Activated CD8-positive, alpha-beta T cell treated with anti-CD3 and anti-CD28 coated beads for 36 hours (primary cell): ENCODE data around the gene MMP28. TPM values are rescaled to one million over a fixed set of nuclear protein-coding genes. Genes with fewer than 3 reads are reported as not detected.

Experiments used
- ATAC-seq: fragments of 200-7000 bp; cut with Tn5 transposase; one replicate; pipeline ENCODE4 v1.10.0; 2021; ENCODE audit warnings: mild to moderate bottlenecking, moderate library complexity
- CTCF ChIA-PET: fragments of 350-600 bp; sonication (Branson Sonifier 250); formaldehyde crosslinking; loops from one replicate; lab custom pipeline; 2021; ENCODE audit warnings: antibody characterized with exemption; lab: Charles Lee
- POLR2A ChIA-PET: fragments of 350-600 bp; sonication (Branson Sonifier 250); formaldehyde crosslinking; loops from one replicate; lab custom pipeline; 2021; ENCODE audit warnings: antibody characterized with exemption; lab: Charles Lee
- DNase-seq: peaks from one replicate; pipeline ENCODE4 v3.0.0-alpha.2; 2020
- H3K27ac Mint-ChIP-seq: one replicate; pipeline ENCODE4 v1.8.0; 2021; ENCODE audit warnings: mild to moderate bottlenecking, mixed read lengths
- H3K27me3 Mint-ChIP-seq: one replicate; pipeline ENCODE4 v1.8.0; 2021; ENCODE audit warnings: mixed read lengths
- H3K36me3 Mint-ChIP-seq: one replicate; pipeline ENCODE4 v1.8.0; 2021; ENCODE audit warnings: low read depth, mixed read lengths
- H3K4me1 Mint-ChIP-seq: one replicate; pipeline ENCODE4 v1.8.0; 2021; ENCODE audit warnings: low read depth, mixed read lengths
- H3K4me3 Mint-ChIP-seq: one replicate; pipeline ENCODE4 v1.8.0; 2021; ENCODE audit warnings: mild to moderate bottlenecking, moderate library complexity, mixed read lengths
- H3K9me3 Mint-ChIP-seq: one replicate; pipeline ENCODE4 v1.8.0; 2021; ENCODE audit warnings: mixed read lengths
- CTCF ChIP-seq: fragments of 200-600 bp; IDR thresholded peaks from one replicate; pipeline ENCODE4 v1.8.0; 2022; ENCODE audit warnings: antibody characterized with exemption, mild to moderate bottlenecking
- intact Hi-C: fragments of 100-400 bp; cut with micrococcal nuclease; formaldehyde crosslinking; loops from one replicate; pipeline ENCODE4 v1.10.0; 2022
- total RNA-seq, 2 experiments: library from RNA; stranded (reverse); gene quantifications; one replicate each; pipeline ENCODE4 v1.2.3, GENCODE V29; 2021

MMP28 gene
- total RNA-seq, 2 experiments from 2014 or later = 0.41 TPM; not detected in 1

- Mint-ChIP-seq H3K27ac (no peak overlapping the region), H3K36me3 (no peaks in the 10 kb centered on the region), H3K4me3 (no peak overlapping the region), H3K9me3 (no peaks in the 10 kb centered on the region), H3K27me3 (peaks cover 6% of the 10 kb centered on the region), H3K4me1 (no peaks in the 10 kb centered on the region)
- intact Hi-C loops = no loop called here
- CTCF ChIA-PET = interaction anchor here (1.0 to 2.9 kb wide), 4 partner anchors 11 to 25 kb away, joined by 3 to 16 read pairs (median 8); no protein-coding TSS in a partner anchor
- DNase-seq (no peak), ATAC-seq (no peak)
- POLR2A ChIA-PET = interaction anchor here (1.8 kb wide), 1 partner anchor 15 kb away, joined by 5 read pairs; no protein-coding TSS in a partner anchor
- TF ChIP-seq CTCF = no peak
Observed at GRCh38 chr17:35778641-35779196, 16.7 kb downstream of the MMP28 start.

GRCh38 chr17:35775583-35775982 is 19.9 kb downstream of the MMP28 start:
- POLR2A ChIA-PET = interaction anchor here (0.6 to 0.7 kb wide), 3 partner anchors 11 to 34 kb away, joined by 3 to 5 read pairs (median 3); partner anchors contain the start of gene TAF15
- intact Hi-C loops = no loop called here

GRCh38 chr17:35775039-35775438 is 20.4 kb downstream of the MMP28 start:
- Mint-ChIP-seq H3K4me1 (no peaks in the 10 kb centered on the region), H3K9me3 (no peaks in the 10 kb centered on the region), H3K27me3 (peaks cover 6% of the 10 kb centered on the region), H3K36me3 (no peaks in the 10 kb centered on the region), H3K4me3 (no peak overlapping the region), H3K27ac (no peak overlapping the region)
- ChIA-PET CTCF (interaction anchor here (3.0 kb wide), 1 partner anchor 11 kb away, joined by 15 read pairs; no protein-coding TSS in a partner anchor), POLR2A (interaction anchor here (0.6 to 0.7 kb wide), 4 partner anchors 11 to 35 kb away, joined by 3 to 5 read pairs (median 3); partner anchors contain the start of gene TAF15)
- DNase-seq (no peak), ATAC-seq (no peak)
- intact Hi-C loops = no loop called here
- no peak for TF ChIP-seq CTCF

More at GRCh38 chr17:35775583-35775982, 19.9 kb downstream of the MMP28 start:
- H3K4me1 Mint-ChIP-seq = no peaks in the 10 kb centered on the region
- H3K36me3 Mint-ChIP-seq = no peaks in the 10 kb centered on the region
- peaks cover 6% of the 10 kb centered on the region for H3K27me3 Mint-ChIP-seq
- DNase-seq (no peak), ATAC-seq (no peak)
- no peak overlapping the region for H3K27ac Mint-ChIP-seq
- no peaks in the 10 kb centered on the region for H3K9me3 Mint-ChIP-seq
- no peak for TF ChIP-seq CTCF
- CTCF ChIA-PET = interaction anchor here (3.0 kb wide), 1 partner anchor 11 kb away, joined by 15 read pairs; no protein-coding TSS in a partner anchor
- H3K4me3 Mint-ChIP-seq = no peak overlapping the region

GRCh38 chr17:35774499-35774898 is 20.9 kb downstream of the MMP28 start:
- ChIA-PET POLR2A (interaction anchor here (0.6 kb wide), 1 partner anchor 11 kb away, joined by 3 read pairs; no protein-coding TSS in a partner anchor), CTCF (interaction anchor here (3.0 kb wide), 1 partner anchor 10 kb away, joined by 15 read pairs; no protein-coding TSS in a partner anchor)
- H3K27me3 Mint-ChIP-seq = peaks cover 6% of the 10 kb centered on the region
- H3K4me3 Mint-ChIP-seq = no peak overlapping the region
- no peak for ATAC-seq
- DNase-seq = no peak
- no peak overlapping the region for H3K27ac Mint-ChIP-seq
- H3K4me1 Mint-ChIP-seq = no peaks in the 10 kb centered on the region
- no peaks in the 10 kb centered on the region for H3K9me3 Mint-ChIP-seq
- H3K36me3 Mint-ChIP-seq = no peaks in the 10 kb centered on the region
- intact Hi-C loops = no loop called here
- TF ChIP-seq CTCF = no peak
